HG02970 (cell line): Measurements from ENCODE around the gene GPR55.
"Not testable (repeated sequence)": the region's sequence is repeated elsewhere in the genome, so short reads cannot be mapped to it uniquely, and the experiment has no call there.

ENCODE experiments used
- ATAC-seq: cut with Tn5 transposase; IDR thresholded peaks from one replicate; pipeline ENCODE4 v1.9.1; 2021; ENCODE audit warnings: mild to moderate bottlenecking, moderate library complexity, moderate number of reproducible peaks; ENCODE audit not compliant: unreplicated experiment, low FRiP score

The GPR55 gene

DNA sequence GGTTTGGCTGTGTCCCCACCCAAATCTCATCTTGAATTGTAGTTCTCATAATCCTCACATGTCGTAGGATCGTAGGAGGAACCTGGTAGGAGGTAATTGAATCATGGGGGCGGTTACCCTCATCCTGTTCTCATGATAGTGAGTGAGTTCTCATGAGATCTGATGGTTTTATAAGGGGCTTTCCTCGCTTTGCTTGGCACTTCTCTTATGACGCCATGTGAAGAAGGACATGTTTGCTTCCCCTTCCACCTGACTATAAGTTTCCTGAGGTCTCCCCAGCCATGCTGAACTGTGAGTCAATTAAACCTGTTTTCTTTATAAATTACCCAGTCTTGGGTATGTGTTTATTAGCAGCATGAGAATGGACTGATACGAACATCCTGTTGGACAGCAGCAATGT, 11.2 kb upstream of the GPR55 start:
- not testable (repeated sequence) for ATAC-seq

DNA sequence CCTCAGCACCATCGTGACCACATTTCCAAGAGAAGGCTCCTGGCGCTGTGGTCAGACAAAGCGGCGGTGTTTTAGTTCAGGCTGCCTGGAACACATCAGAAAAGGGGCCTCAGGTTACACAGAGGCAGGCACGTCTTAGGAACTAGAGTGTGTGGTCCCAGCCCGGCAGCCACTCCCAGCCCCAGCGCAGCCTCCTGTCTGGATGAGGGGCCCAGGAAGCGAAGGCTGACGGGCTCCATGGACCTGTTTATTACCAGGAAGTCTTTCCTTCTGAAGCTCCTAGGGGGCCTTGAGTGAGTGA, 10.0 kb upstream of the GPR55 start:
- ATAC-seq, result no peak

DNA sequence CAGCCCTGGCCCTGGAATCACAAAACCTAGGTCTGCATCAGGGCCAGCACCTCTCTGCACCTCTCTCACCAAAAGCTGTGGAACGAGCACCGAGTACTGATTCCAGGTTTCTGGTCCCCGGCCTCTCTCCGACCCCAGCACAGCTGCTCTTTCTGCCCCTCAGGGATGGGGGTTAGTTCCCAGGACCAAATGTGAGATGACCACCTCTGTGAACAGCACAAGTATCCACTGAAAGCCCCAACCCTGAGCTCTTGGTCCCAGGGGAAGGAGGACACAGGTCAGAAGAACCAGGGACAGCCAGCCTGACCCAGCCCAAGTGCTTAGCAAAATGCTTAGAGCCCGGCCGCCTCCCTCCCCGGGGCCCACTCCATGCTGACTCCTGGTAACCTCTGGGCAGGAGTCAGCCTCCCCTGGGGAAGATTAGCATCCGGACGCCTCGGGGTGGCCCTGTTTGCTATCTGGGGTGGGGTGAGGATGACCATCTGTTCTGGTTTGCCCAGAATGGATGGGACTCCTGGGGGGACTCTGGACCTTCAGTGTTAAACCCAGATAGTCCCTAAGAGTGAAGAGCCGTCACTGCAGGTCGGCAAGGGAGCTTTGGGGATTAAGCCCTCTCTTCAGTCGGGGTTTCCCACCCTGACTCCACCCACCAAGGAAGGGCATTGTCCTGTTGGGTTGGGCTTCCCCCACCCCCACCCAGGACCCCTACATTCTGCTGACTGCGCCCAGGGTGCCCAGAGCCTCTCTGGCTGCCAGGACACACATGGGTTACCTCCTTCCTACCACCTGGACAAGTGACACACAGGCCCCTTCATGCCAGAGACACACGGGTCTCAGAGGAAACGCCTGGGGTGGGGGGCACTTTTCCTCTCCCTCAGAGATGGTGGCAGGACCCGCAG, 9.4 kb upstream of the GPR55 start:
- no peak for ATAC-seq

DNA sequence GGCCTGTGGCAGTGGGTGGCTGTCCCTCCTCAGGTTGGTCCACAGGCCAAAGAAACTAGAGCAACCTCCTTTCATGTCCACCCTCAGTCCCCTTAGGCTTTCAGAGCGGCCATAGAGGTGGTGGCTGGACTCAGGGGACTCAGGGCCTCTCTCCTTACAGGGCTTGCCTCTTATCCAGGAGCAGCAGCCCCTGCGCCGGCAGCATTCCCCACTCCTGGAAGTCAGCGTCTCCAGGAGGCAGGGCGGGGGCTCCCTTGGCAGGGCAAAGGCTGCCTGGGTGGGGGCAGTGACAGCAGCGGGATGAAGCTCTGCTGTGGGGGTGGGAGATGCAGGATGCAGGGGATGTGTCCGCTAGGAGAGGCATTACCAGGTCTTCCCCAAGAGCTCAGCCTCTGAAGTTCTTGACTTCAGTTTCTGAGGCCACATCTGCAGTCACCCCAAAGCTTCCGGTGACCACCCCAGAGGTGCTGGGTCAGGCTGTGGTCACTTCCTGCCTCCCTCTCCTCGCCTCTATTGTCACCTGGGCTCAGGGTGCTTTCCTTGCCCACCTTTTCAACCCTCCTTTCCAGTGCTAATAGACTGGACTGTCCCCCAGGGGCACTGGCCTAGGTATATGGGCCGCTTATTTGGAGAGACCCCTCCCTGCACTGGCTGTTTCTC, 8.6 kb upstream of the GPR55 start:
- ATAC-seq, result no peak

DNA sequence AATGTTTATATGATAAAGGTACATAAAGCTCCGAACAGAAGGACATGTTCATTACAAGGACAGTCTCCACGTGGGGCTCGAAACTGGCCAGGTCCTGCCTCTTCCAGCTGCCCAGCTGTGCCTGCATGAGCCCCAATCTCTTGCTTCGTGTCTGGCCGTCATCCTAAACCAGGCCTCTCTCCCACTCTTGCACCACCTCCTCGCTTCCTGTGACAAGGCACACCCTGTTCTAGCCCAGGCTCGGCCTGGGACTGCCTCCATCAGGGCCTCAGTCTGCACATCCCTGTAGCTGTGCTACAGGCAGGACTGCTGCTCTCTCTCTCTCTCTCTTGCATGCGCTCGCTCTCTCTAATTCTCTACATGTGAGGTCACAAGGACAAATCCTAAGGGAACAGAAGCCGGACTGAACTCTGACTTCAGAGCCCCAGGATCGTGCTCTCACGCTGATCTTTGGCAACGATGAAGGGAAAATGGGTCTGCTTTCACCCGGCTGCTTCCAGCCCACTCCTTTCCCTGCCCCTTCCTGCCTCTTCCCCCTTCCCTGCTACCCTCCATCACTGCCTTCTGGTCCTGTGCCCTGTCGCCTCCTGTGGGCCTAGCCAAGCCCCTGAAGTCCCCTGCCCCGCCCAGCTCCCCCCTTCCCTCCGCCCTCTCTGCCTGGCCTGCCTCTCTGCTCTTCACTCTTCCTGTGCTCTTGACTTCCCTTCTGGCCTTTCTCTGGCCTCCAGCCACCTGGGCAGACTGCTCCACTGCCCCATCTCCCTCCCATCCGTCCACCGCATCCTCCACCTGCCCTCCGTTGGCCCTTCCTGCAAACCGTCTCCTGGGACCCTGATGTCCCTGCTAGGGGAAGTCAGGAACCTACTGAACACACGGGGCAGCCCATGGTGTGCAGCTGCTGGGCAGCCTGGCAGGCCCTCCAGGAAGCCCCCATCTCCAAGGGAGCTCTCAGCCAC, 7.8 kb upstream of the GPR55 start:
- ATAC-seq, result no peak

DNA sequence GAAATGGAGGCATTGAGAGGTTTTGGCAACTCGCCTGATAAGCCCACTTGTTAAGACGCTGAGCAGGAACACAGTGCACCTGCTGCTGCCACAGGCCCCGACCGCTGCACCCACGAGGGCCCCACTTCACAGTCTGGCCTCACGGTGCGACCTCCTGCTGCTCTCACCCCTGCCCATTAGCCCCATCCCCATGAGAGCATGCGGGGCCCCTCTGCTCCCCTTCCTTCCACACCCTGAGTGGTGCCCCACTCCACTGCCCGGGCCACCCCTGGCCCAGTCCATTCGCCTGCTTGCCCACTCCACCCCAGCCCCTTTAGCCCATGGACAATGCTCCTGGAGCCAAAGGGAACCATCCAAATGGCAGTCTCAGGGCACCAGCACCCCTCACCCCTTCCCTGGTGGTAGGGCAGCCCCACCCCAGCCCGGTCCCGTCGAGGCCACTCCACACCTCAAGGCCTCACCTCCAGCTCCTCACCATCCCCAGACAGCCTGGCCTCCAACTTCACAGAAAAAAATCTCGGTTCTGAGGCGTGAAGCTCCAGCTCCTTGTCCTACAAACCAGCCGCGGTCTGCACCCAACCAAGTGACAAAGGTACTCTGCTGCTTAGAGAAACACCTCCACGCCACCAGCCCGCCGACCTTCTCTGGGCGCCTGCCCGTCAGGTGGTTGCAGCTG, 6.7 kb upstream of the GPR55 start:
- no peak for ATAC-seq

DNA sequence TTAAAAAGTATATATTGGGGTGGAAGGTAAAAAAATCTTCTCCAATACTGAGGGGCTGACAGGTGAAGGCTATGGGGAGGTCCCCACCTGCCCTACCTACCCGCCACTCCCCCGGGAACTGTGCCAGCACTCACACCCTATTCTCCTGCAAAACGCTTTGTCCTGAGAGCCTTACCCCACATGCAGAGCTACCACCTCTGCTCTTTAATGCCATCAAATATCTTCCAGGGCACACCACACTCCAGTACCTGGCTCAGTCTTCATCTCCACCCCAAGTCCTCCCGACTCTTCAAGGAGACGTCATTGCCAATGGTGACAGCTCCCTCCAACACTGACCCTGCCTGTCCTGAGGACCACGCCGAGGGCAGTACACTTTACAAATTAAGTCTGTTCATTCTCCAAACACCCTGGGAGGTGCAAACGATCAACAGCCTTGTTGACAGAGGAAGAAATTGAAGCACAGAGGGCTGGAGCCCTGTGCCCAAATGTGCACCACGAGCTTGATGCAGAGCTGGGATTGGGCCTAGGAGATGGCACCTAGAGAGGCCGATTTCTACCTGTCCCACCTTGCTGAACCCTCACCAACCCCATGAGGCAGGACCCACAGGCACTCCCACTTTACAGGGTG, 6.0 kb upstream of the GPR55 start:
- ATAC-seq, result no peak

DNA sequence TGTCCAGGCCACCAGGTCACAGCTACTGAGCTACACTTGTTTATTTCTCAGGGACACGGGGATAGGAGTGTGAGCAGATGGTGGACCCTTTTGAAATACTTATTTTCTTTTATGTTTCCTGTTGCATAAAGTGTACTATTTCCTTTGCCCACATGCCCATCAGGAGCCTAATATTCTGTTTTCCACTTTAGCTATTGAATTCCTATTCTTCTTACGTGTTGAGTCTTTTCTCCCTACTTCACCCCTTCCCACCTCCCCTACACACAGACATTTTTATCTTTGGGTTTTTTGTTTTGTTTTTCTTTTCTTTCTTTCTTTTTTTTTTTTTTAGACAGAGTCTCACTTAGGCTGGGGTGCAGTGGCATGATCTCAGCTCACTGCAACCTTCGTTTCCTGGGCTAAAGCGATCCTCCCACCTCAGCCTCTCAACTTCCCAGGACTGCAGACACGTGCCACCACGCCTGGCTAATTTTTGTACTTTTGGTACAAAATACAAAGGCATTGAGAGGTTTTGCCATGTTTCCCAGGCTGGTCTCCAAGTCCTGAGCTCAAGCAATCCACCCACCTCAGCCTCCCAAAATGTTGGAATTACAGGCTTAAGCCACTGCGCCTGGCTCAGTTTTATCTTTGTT, 5.2 kb upstream of the GPR55 start:
- no peak for ATAC-seq

DNA sequence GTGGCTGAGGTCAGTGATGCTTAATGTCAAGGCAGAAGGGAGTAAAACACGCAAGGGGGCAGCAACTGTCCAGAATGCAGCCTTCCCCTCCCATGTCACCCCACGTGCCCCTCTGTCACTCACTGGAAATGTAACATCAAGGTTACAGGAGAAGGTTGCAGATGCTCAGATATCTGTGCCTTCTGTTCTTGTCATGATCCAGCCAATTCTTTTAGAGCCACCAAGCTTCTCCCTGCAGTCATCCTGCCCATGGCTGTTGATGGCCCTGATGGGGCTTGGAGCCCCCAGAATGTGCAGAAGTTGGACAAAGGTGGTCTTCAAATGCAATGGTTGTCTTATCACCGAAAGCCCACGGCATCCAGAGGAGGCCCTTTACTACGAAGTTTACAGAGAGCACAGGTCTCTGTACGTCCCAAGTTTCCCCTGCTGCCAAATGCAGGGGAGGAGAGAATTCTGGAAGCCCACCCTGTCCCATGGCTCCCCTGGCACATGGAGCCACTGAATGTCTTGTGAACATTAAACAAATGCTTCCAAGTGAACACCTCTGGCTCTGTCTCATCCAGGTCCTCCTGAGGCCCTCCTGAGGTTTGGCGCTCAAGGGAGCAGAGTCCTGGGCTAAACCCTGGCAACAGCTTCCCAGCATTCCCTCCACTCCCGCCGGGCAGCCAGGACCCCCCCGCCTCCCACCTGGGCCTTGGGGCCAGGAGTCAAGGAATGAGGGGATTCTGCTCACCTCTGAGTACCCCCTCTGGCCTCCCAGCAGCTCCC, 4.5 kb upstream of the GPR55 start:
- ATAC-seq, result no peak

DNA sequence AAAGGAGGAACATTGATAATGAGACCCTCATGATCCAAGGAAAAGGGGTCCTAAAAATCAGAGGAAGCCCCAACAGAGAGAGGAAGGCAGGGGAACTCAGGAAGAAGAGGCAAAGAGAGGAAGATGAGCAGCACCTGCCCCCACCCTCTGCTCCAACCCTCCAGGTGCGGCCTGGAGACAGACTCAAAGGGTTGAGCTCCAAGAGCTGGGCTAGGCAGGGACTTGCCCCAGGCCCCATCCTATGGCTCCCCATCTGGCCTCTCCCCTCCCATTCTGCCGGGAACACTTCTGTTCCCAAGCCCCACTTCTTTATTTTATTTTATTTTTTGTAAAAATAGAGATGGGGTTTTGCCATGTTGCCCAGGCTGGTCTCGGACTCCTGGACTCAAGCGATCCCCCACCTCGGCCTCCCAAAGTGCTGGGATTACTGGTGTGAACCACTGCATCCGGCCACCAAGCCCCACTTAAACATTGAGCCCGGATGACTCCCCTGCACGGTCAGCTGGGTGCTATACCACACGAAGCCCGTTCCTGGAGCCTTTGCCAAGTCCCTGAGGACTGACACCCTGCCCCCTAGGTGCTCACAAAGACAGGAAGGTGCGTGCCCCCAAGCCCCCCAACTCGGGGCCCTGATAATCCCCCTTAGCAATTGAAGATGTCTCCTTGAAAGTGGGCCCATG, 3.8 kb upstream of the GPR55 start:
- ATAC-seq, result no peak

DNA sequence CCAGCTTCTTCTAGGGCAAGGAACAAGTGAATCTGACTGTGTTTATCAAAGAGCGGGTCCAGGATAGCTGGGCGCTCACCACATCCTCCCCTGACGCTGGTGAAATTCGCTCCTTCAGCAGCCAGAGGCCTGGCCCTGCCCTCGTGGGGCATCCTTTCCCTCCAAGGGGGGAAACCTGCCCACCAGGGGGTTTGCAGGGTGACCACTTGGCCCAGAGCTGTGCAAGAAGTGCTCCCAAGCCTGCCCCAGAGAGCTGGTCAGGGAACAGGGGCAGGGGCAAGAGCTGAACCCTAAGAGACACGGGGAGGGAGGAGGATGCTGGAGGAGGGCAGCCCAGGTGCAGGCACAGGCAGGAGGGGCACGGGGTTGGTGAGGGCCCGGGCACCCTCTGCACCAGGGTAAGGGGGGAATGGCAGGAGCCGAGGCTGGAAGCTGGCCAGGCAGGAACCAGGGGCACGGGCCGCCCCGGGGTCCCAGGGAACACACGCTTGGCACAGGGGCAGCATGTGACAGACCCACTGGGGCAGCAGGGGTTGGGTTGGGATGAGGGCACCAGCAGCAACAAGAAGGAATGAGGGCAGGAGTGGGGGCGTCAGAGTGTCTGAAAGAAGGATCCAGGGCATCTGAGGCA, 2.8 kb upstream of the GPR55 start:
- no peak for ATAC-seq

DNA sequence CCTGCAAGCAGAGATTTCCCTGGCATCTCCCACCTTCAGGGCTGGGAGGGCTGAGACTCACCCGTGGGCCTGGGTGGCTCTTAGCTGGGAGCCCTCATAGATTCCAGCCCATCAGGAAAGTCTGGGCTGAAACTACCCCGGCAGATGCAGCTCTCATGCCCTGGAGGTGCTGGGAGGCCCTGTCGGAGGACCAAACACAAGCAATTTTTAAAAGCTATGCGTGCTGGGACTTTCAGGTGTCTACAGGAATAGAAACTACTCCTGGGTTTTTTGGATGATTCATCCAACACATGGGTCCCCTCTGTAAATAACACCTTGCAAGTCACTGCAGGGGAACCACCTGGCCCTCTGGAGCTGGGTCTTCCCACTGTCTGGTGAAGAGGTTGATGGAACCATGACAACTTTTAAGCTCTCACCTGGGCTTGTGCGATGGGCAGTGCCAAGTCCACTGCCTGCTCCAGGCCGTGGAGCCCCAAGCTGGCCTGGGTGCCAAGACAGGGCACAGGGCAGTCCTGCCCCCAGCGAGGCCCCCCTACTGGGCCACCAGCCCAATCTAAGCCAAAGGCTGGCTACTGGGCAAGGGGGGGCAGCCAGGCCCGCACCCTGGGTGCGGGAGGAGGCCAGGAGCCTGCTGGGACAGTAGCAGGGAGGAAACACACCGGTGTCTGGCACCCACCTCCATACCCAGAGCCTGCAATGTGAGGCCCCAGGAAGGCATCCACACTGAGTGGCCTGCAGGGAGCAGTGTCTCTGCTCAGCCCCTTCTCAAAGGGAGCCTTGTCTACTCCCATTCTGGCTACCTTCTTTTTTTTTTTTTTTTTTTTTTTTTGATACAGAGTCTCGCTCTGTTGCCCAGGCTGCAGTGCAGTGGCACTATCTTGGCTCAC, 1.1 kb upstream of the GPR55 start:
- ATAC-seq, result no peak

DNA sequence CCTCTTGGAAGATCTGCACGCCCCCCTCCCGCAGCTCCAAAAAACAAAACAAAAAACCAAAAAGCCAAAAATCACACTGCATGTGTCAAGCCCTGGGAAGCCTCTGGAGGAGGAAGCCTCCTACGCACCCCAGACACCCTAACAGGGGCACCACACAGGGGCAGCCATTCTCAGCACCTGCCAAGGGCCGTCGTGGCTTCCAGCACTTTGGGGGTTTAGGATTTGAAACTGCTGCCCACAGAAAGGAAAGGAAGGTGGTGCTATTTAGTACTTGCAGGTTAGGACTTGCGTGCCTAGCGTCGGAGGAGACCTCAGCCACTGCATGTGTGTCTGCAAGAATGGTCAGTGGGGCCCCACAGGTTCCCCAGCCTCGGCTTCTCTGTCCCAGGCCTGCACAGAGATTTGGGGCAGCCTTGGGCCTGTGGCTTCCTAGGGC, 419 bp upstream of the GPR55 start:
- no peak for ATAC-seq

DNA sequence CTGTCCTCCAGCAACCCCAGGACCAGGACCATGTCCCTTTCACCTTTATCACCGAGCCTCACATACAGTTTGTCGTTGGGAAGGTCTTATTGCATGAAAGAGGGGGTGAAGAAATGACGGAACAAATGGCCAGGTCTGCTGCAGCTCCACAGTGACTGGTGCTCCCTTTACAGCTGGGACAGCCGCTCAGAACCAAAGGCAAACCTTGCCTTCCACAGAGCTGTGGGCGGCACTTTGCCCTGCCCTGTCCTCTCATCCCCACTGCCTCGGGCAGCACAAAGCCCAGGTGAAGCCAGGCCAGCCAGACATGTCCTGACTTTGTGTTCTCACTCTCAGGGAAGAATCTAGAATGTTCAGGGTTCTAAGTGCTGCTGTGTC, 961 bp downstream of the GPR55 start:
- ATAC-seq, result peak; percentile 5

DNA sequence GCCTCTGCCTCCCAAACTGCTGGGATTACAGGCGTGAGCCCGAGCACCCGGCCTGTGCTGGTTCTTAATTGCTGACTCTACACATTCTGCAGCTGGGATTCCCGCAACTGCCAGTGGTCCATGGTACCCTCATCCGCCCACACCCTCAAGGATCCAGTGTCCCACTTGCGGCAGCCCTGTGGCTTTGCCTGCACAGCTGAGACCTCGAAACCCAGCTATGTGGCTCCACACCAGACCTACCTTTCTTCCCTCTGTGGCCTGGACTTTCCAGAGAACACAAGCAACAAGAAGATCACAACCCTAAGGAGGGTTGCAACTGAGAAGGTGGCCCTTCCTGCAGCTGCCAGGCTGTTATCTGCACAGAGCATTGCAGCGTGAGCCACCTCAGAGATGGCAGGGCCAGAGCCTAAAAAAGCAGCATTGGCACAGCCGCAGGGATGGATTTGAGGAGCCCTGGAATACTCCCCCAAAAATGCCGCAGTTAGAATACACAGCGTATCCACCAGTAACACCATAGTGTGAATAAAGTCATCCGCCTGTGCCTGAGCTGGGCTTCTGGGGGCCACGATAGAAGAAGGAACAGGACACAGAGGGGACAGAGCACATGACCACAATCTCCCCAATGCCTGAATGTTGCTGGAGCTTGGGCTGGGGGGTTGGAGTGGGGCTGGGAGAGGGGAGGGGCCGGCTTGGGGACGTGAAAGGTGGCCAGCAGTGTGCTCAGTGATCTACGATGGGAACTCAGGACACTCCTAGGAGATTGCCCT, 1.9 kb downstream of the GPR55 start:
- no peak for ATAC-seq
